ENCODE results near the gene ZCRB1.

The ZCRB1 gene

DNA sequence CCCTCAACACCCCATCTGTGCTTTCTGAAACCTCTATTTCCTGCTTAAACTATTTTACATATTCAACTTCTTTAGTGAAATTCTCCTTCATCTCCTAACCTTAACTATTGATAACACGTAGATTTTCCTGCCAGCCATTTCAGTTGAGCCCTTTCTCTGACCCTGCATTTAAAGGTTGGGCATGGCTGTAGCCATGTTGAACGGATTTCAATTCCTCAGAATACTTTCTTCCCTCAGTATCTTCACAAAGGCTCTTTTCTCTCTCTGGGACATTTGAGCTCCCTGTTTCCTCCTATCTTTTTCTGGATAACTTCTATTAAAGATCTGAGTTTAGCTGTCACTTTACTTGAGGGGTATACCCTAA lies 1.3 kb upstream of the ZCRB1 start:
- no peak for DNase-seq (ENCODE audit: low read depth)

DNA sequence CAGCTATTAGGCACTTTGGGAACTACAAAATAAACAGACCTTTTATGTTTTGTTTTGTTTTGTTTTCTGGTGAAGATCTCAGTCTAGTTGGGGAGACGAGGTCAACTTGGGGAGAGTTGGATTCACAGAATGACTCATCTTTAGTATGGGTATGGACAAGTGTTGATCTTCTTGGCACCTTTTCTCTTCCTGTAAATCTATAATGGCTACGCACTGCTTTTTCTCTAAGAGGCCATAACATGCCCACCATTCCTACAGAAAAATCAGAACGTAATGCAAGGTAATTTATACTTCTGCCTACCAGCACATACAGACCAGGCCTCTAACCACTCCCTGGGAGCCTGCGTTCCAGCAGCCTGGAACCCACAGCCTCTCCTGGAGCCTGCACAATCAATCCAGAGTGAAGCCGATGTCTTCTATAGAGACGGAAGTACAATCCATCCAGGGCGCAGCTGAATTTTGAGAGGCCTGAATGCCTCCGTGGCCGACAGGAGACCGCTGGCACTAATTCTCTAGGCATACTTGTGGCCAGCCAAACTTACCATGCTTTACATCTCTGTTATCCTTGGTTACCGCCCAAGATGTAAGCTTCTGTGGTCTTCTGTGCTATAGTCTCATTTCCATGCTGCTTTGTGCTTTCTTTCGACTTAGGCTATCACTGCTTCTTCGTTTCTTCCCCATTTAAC lies 790 bp upstream of the ZCRB1 start:
- DNase-seq (ENCODE audit: low read depth) = no peak

DNA sequence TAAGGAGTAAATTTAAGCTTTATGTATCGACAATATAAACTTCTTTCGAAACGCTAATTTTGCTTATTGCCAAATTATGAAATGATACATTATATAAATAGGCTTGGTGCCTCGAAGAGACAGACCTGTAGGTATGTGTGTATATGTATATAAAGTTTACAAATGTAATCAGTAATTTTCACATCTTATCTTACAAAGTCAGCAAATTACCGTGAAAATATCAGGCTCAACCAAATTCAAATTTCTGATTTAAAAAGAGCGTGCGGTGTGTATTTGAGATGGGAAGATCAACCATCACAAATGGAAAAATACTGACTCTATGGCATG lies 605 bp downstream of the ZCRB1 start:
- DNase-seq (ENCODE audit: low read depth) = no peak

GRCh38 chr12:42323856-42324255 lies 2.0 kb downstream of the ZCRB1 start:
- DNase-seq (ENCODE audit: low read depth) = no peak

GRCh38 chr12:42322567-42322966 lies 3.3 kb downstream of the ZCRB1 start:
- no peak for DNase-seq (ENCODE audit: low read depth)

GRCh38 chr12:42320796-42321195 lies 5.1 kb downstream of the ZCRB1 start:
- DNase-seq (ENCODE audit: low read depth) = no peak

- DNase-seq (ENCODE audit: low read depth) = no peak
These were observed 10.8 kb downstream of the ZCRB1 start for GRCh38 chr12:42315108-42315507.

- DNase-seq (ENCODE audit: low read depth) = no peak
These were observed 15.9 kb downstream of the ZCRB1 start for GRCh38 chr12:42309996-42310395.

- DNase-seq (ENCODE audit: low read depth) = no peak
These were observed 17.5 kb downstream of the ZCRB1 start for GRCh38 chr12:42308390-42308789.

DNA sequence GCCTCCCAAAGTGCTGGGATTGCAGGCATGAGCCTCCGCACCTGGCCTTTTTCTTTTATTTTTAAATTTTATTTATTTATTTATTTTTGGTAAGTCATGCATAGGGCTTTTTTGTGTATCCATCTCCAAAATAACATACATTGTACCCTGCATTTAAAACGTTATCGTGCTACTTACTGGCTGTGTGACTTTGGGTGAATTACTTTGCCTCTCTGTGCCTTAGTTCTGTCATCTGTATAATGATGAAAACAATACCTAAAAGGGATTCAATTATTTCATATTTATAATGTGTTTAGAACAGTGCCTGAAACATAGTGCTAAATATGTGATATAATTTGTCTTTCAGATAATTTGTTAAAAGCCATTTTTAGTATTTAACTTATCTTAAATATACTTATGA lies 19.6 kb downstream of the ZCRB1 start:
- no peak for DNase-seq (ENCODE audit: low read depth)

DNA sequence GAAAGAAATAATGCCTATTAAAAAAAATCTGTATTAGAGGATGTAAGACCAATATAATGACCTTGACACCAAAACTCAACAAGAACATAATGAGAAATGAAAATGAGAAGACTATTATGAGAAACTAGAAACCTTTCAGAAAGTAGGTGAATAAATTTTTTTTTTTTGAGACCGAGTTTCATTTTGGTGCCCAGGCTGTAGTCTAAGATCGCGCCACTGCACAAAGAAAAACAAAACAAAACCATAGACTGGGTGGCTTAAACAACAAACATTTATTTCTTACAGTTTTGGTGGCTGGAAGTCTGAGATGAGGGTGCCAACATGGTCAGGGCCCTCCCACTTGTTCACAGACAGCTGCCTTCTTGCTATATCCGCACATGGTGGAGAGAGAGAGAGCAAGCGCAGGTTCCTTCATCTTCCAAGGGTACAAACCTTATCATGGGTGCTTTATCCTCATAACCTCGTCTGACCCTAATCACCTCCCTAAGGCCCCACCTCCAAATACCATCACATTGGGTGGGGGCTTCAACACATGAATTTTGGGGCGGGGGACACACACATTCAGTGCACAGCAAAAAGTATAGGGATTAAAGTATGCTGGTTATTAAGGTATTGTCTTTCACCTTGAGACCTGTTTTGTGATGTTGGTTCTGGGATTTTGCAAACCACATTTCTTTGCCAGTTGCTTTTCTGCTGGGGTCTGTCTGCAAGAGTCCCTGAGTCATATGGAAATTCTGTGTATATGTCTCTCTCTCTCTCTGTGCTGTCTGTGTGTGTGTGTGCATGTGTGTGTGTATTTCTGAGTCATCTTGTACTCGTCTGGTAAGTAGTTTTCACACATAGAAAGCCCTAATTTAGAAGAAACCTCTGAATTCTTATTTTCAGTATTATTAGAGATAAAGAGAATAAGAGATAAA lies 26.2 kb downstream of the ZCRB1 start:
- no peak for DNase-seq (ENCODE audit: low read depth)

DNA sequence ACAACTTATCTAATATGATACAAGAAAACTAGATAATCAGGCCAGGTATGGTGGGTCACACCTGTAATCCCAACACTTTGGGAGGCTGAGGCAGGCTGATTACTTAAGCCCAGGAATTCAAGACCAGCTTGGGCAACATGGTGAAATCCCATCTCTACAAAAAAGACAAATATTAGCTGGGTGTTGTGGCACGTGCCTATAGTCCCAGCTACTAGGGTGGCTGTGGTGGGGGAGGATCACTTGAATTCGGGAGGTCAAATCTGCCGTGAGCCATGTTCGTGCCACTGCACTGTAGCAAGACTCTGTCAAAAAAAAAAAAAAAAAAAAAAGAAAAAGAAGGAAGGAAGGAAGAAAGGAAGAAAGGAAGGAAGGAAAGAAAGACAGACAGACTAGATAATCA lies 27.0 kb downstream of the ZCRB1 start:
- DNase-seq (ENCODE audit: low read depth) = no peak

DNA sequence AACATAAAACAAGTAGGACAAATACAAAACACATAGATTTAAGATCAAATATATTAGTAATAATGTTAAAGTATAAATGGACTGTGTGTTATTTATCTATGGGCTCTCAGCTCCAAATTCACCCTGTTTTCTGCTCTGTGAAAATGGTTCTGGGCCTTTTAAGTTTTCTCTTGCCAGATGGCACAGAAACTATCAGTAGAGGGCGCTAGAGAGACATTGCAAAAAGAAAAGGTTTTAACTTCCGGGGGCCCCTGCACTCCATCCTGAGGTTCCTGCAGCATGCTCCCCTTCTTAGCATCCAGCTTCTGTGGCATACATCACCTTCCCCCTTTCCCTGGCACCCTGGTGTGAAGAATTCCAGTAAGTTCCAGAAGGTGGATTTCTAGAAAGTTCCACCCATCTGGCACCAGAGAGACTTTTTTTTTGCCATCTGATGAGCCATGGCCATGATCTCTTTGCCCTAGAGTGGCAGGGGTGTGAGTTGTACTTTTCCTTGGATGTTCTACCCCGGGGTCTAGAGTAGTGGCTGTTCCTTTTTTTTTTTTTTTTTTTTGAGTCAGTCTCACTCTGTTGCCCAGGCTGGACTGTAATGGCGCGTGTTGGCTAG lies 29.3 kb downstream of the ZCRB1 start:
- no peak for DNase-seq (ENCODE audit: low read depth)

GRCh38 chr12:42291680-42292079 lies 34.2 kb downstream of the ZCRB1 start:
- DNase-seq (ENCODE audit: low read depth) = no peak

GRCh38 chr12:42288544-42288943 lies 37.4 kb downstream of the ZCRB1 start:
- no peak for DNase-seq (ENCODE audit: low read depth)

DNA sequence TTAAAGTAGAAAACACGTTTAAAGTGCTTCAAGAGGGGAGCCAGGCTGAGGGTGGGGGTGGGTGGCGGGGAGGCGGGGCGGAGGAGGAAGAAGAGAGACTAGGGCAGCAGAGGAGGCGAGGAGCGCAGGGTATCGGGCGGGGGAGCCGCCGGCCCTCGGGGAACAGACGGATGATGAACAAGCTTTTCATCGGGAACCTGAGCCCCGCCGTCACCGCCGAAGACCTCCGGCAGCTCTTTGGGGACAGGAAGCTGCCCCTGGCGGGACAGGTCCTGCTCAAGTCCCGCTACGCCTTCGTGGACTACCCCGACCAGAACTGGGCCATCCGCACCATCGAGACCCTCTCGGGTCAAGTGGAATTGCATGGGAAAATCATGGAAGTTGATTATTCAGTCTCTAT lies 39.2 kb downstream of the ZCRB1 start:
- no peak for DNase-seq (ENCODE audit: low read depth)

DNA sequence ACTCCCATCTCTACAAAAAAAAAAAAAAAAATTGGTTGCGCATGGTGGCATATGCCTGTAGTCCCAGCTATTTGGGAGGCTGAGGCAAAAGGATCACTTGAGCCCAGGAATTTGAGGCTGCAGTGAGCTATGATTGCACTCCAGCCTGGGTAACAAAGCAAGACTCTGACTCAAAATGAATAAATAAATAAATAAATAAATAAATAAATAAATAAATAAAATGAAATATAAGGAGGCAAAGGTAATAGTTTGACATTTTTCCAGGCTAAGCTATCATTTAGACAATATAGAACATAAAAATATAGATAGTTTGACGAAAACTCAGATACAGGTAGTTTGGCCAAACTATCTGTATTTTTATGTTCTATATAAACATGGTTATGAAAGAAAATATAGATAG lies 40.5 kb downstream of the ZCRB1 start:
- no peak for DNase-seq (ENCODE audit: low read depth)

DNA sequence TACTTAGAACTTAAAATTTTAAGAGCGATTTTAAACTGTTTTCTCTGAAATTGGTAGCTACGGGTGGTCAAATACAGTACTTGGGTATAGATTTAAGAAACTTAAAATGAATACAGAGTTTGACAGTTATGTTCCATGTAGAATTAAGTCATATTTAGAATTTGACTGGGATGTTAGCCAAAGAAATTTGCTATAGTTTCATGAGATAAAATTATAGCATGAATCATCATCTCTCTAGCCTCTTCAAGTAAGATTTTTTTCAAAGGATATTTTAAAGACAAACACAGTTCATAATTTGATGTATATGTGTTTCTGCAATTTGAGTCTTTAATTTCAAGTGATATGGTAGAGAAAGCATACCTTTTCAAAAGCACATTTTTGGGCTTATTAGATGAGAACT lies 41.0 kb downstream of the ZCRB1 start:
- DNase-seq (ENCODE audit: low read depth) = no peak

DNA sequence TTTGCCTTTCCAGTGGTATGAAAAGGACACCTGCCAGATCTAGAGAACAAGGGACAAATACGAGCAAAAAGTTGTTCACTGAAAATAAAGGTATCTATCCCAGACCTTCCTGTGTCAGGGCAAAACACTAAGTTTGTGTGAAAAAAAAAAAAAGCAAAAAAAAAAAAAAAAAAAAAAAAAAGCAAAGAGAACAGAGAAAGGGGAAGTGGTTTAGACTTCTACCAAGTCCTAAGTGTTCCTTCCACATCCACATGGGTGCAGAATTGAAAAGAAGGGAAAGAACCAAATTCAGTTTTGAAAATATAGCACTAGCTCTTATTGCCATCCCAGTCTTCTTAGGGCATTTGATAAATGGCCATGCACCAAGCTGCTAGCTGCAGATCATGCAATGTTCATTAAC lies 41.7 kb downstream of the ZCRB1 start:
- no peak for DNase-seq (ENCODE audit: low read depth)

DNA sequence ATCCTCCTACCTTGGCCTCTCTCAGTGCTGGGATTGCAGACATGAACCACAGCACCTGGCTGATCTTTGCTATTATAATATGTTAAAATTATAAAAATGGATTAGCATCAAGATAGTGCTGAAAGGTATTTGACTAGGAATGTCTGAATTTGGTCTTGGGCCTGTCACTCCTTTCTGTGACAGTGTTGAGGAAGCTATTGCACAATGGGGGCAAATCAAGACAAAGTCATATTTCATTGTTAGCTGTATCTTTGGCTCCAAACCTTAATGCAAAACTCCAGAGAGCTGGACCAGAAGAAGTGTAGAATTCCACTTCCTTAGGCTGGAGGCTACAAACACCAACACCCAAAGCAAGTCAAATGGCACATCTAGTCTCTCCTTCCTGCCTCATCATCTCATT lies 42.2 kb downstream of the ZCRB1 start:
- no peak for DNase-seq (ENCODE audit: low read depth)

GRCh38 chr12:42282294-42282693 lies 43.6 kb downstream of the ZCRB1 start:
- DNase-seq (ENCODE audit: low read depth) = no peak

DNA sequence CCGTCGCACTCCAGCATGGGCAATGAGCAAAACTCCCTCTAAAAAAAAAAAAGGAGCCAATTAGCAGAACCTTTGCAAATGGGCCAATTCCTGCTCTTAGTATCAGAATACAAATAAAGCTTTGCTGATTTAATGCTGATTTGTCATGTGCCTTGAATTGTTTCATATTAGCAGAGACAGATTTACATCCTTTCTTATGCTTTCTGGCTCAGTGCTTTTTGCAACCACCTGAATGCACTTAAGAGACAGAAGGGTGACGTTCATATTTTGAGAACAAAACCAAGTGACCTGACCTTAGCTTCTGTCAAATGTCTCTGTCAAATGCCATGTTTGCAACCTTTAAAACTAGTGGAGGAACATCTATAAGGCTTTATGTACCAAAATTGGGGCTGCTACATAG lies 44.0 kb downstream of the ZCRB1 start:
- DNase-seq (ENCODE audit: low read depth) = no peak

DNA sequence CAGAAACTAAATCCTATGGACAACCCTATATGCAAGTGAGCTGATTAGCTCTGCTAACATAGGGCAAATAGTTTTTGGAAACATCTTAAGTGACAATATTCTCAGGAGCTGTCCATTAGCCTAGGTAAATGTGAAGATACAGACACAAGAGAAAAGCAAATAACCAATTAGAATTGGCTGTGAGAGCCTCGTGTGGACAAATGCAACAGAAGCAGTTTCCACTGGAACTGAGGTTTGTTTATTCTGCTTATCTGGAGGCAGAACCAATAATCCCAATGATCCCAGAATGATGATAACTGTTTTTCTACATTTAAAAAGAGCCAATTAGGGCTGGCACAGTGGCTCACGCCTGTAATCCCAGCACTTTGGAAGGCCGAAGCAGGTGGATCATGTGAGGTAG lies 44.6 kb downstream of the ZCRB1 start:
- DNase-seq (ENCODE audit: low read depth) = no peak

All from T follicular helper cell (primary cell).